GM19240 (cell line): ENCODE data around the gene TREML1.
"Not testable (repeated sequence)": the region's sequence is repeated elsewhere in the genome, so short reads cannot be mapped to it uniquely, and the experiment has no call there.

ENCODE experiments used
- DNase-seq: peaks from one replicate; pipeline ENCODE4 v3.0.0; 2011; ENCODE audit warnings: low spot score; ENCODE audit not compliant: insufficient read length

TREML1 gene, protein sequence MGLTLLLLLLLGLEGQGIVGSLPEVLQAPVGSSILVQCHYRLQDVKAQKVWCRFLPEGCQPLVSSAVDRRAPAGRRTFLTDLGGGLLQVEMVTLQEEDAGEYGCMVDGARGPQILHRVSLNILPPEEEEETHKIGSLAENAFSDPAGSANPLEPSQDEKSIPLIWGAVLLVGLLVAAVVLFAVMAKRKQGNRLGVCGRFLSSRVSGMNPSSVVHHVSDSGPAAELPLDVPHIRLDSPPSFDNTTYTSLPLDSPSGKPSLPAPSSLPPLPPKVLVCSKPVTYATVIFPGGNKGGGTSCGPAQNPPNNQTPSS

DNA sequence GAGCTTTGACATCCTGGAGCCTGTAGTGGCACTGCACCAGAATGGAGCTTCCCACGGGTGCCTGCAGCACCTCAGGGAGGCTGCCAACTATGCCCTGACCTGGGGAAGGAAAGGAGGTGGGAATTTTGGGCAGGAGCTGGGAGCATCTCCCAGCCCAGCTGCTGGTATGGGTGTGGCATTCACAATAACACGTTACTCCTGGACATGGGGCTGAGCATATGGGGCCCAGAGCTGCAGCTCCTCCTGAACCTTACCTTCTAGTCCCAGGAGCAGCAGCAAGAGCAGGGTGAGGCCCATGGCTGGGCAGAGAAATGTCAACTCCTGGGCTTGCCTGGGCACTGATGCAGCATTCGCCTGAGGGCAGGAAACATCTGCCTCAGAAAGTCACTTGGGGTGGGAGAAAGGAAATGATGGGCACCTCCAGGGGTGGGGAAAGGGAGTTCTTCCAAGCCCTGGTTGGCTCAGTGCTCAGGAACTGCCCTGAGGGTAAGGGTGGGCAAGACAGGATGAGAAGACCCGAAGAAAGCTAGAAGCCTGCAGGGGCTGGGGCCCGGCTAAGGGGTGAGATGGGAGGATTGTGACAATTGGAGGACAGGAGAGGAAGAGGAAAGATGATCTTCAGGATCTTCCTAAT, at the start of gene TREML1:
TREML1 (minus strand) TSS at position 356 of the 634 bp plus-strand sequence; CDS start at position 297, 59 bp downstream.
- no peak for DNase-seq

DNA sequence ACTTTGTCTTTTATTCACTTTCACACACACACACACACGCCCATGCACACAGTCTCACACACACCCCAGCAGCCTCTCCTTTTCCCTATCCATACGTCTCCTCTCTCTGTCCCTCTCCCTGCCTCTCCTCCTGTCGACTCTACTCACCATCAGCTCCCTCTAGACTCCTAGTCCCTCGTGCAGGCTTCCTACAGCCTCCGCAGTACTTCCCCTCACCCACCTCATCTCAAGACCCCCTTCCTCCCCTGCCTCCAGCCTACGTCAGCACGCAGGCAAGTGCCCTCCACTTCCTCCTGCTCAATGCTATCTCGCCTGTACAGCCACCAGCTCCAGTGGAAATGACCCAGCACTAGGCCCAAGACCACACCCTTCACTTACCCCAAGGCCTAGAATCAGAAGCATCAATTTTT, 47.6 kb upstream of the TREML1 start:
- DNase-seq: no peak

DNA sequence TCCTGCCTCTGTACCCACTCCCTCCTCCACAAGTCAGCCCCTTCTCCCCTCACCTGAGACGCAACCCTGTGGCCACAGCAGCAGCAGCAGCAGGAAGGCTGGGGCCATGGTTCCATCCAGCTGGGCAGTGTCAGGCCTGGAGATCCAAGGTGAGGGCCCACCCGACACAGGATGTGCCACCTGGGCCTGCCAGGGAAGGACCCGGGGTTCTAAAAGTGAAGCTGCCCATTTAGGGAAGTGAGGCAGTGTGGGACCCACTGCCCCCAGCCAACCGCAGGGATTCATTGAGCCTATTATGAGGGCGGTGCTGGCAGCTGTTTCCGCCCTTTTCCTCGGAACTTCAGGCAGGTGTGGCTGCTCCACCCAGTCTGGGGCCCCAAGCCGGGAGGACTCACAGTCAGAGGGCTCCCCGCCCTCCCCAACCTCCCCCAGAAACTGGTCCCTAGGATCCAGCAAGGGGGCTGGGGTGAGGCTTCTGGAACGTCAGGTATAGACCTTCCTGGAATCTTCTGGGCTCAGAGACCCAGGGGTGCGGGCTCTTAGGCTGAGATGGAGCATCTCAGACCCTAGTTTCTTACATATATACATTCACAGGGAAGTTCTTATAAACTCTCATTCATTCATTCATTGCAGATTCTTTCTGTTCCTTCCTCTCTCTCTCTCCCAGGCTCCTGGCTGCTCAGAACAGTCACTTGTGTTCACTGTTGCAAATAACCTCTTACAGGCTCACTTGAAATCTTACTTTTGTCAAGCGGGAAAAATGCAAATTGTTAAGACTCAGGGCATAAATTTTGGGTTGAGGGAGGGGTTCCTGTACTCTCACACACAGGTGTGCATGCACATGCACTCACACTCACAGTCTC, 47.0 kb upstream of the TREML1 start, which contains the start of gene TREML2:
TREML2 (minus strand) TSS at position 249 of the 863 bp plus-strand sequence; CDS start at position 108, 141 bp downstream.
- no peak for DNase-seq

DNA sequence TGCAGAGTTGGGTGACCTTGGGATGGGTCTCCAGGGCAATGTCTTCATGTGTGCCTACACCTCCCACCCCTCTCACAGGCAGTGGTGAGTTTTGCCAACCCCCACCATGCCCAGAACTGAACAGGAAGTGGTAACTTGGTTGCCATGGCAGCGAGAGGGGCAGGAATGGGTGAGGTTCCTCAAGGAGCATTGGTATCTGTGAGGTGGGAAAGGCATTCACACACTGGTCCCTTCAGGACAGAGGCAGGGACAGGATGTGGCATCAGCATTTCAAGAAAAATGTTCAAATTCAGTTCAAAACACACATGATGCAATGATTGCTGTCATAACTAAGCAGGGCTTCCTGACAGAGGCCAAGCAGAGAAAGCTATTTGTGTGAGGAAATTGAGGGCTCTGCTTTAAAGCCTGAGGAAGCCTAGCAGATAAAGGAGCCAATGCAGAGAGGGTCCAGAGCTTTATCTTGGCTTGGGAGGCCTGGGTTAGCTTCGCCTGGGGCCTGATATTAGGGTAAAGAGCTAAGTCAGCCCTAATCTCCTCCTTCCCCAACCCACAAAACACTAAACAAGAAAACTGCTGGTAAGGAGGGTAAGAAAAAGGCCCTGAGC, 46.3 kb upstream of the TREML1 start:
- no peak for DNase-seq

DNA sequence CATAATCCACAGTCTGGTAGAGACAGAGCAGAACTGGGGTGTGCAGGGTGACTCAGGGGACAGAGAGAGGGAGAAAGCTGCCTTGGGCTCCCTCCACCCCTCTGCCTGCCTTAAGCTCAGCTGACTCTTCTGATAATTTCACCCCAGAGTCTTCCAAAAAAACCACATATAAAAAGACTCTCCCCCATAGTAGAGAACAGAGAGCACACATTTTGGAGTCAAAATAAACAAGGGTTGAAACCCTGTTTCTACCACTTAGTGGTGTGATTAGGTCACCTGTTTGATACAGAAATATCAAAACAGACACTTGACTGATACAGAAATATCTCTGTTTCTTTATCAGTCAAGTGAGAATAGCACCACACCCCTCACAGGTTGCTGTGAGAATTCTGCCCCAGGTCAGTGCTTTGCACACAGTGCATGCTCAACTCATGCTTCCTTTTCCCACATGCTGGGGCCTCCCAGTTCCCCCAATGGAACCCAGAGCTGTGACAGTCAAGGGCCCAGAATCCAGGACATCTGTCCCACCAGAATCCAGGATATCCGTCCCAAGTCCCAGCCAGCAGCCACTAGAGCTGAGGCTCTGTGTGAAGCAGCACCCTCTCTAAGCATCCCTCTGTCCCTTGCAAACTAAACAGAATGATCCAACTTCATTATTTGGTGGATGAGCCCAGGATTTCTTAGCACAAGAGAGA, 45.6 kb upstream of the TREML1 start:
- no peak for DNase-seq

DNA sequence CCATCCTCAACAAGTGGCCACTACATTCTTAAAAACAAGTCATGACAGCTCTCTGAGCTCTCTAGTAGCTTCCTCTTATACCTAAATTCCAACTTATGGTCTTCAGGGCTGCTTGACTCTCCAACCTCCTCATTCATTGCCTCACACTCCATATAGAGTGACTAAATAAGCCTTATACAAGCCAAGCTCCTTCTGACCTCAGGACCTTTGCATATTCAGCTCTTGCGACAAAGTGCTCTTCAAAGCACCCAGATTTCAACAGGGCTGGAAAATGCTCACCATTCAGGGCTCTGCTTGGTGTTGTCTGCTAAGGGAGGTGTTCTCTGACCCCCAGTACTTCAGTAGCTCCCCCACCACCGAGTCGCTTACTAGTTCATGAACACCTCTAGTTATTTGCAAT, 43.1 kb upstream of the TREML1 start:
- no peak for DNase-seq

DNA sequence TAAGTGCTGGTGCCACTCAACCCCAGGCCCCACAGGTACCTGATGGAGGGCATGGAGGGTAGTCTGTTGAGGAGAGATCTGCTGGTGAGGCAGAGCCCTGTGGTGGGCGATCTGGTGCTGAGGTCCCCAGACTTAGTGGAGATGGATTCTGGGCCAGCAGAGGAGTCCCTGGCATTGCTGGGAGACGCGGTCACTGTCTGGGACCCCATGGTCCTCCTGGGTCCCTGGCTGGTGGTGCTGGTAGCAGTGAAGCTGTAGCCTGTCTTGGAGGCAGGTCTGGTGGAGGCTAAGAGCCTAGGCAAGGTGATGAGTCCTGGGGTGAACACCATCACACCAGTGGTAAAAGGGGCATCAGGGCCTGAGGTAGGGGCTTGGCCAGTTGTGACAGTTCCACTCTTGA, 40.2 kb upstream of the TREML1 start:
- DNase-seq: no peak

DNA sequence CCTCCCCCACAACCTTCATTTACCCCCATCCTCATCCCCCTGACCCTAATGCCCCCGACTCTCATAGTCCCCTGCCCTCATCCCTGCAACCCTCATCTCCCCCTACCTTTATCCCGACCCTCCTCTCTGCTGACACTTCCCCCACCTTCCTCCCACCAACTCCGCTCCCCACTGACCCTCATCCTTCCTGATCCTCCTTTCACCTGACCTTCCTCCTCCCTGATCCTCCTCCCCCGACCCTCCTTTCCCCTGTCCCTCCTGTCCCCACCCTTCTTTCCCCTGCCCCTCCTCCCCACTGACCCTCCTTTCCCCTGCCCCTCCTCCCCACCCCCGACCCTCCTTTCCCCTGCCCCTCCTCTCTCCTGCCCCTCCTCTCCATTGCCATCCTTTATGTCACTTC, 39.7 kb upstream of the TREML1 start:
- no peak for DNase-seq

DNA sequence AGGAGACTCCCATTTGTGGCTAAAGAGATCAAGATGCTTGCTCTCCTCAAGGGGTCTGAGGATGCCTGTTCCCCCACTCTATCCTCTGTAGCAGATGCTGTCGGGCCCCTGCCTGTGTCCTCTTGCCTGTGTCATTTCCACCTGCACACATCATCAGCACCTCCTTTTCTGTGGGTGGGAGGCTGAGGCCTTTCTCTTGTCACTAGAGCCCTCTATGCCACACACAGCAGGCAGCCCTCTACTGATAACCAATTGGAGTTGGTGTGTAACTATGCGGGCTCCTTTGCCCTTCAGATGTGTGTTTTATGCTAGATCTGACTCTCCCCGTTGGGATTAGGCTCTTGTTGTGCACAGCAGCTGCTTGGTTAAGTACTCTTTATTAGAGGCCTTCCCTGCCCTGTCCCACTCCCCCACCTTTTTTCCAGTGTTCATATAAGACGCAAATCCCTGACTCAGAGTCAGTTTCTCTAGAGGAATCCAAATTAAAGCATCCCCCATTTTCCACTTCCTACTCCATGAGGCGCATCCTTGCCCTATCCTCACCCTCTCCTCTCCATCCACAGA, 39.1 kb upstream of the TREML1 start:
- DNase-seq: no peak

DNA sequence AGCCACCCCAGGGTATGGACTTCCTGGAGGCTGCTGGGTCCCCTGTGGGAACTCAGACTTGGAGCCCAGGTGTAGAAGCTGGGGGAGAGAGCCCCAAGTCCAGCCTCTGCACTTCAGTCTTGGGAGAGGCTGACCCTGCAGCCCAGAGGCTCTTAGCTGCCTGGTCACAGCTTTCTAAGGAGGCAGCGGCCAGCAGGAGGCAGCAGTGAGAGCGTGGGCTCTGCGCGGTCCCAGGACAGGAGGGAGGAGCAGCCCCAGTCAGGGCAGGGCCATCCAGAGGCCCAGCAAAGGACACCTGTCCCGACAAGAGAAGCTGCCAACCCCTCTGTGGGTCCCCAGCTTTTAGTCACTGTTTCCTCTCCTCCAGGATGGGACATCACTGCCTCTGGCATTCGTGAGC, 37.4 kb upstream of the TREML1 start:
- no peak for DNase-seq

DNA sequence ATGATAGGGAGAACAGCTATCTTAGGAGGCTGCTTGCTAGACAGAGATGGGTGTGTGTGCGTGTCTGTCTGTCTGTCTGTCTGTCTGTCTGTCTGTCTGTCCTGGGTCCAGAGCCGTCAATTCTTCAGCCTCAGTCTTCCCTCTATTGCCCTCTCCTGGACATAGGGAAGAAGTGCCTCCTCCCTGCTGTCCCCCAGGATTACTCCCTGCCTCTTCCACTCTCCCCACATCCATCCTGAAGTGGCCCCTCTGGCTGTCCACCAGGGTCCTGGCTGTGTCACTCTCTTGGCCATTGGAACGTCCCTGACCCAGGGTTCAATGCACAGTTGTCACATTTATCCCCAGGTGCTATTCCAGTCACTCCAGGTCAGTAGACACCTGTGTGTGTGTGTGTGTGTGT, 36.6 kb upstream of the TREML1 start:
- no peak for DNase-seq

DNA sequence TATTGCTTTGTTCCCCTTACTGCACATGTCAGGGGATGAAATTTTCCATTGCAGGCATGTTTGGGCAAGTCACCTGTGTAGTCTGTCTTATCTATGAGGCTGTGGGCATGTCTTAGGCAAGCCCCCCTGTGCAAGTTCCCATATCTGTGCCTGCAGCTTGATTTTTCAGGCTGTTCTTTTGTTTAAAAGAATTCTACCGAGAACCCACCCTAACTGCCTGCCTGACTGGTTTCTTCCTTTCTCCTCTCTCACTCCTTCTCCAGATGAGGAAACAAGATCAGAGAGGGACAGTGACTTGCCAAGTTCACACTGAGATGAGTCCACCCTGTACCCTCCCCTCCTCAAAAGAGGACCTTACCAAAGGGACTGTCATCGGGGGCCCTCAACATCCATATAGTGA, 35.8 kb upstream of the TREML1 start:
- DNase-seq: no peak

DNA sequence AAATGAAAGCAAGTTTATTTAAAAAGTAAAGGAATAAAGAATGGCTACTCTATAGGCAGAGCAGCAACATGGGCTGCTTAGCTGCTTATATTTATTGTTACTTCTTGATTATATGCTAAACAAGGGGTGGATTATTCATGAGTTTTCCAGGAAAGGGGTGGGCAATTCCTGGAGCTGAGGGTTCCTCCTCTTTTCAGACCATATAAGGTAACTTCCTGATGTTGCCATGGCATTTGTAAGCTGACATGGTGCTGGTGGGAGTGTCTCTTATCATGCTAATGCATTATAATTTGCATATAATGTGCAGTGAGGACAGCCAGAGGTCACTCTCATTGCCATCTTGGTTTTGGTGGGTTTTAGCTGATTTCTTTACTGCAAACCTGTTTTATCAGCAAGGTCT, 34.9 kb upstream of the TREML1 start:
- DNase-seq: not testable (repeated sequence)

DNA sequence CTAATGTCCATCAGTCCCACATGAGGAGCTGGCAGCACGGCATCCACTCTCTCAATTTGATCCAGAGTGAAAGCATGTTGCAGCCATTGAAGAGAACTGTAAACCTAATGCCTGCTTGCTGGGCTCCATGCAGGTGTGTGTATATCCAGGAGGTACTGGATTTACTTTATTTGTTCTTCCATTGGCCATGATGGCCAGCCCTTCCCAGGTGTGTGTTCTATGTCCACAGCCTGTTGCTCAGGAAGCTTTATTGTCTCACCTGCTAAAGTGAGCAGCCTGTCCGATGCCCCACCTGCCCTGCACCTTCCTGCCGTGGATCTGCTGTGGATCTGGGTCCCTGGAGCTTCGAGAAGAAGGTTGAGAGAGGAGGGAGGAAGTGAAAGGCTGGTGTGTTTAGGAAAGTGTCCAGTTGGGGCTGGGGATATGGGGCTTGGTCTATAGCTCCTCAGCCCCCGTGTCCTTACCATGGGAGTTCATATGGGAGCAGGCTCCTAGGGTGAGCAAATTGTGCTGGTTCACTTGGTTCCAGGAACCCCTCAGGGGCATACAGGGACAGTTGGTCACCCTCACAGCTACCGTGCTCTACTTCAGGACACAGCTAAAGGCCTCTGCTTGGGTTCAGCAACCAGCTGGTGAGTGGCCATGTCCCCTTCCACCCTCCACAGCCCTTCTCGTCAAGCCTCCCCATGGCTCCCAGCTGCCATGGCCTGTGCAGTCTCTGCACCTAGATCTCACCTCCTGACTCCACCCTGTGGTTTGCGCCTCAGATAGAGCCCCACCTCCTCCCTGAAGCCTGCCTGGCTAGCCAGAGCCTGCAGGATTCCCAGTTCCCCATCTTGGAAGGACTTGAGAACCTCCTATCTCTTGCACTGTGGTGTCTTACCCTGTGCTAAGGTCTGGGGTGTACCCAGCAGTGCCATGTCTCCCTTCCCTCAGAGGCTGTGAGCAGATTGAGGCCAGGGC, 34.1 kb upstream of the TREML1 start:
- no peak for DNase-seq

DNA sequence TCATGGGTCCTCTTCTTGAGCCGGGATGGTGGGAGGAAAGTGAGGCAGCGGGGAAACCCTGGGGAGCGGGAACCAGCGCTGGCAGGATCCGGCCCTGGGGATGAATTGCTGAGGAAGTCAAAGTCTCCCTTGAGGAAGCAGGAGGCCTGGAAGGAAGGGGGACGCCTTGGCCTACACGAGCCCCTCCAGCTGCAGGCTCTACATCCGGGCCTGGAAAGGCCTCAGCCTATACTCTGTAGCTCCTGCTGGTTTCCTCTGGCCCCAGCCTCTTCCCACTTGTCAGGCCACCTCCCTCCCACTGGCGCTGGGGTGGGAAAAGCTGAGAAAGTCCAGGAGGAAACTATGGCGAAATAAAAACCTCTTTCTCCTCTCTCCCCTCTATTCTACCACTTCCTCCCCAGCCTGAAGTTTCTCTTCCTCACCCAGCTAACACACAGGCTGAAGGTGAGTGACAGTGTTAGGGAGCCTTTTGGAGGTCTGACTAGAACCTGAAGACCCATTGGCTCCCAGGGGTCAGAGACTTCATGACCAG, 31.9 kb upstream of the TREML1 start:
- no peak for DNase-seq

DNA sequence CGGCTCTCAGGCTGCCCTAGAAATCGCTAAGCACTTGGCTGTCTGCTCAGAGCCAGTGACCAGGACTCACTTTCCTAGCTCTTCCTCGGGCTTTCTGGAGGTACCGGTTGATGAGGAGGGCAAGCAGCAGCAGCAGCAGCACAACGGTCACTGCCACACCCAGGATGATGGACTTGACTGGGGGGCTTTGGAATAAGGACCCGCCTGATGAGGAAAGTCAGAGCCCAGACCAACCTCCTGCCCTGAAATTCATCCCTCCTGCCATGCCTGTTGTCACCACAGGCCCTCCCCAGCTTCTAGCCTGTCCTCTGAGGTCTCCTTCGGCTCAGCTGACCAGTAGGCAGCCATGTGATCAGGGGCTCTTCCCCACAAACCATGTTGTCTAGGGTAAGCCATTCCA, 30.6 kb upstream of the TREML1 start:
- no peak for DNase-seq

DNA sequence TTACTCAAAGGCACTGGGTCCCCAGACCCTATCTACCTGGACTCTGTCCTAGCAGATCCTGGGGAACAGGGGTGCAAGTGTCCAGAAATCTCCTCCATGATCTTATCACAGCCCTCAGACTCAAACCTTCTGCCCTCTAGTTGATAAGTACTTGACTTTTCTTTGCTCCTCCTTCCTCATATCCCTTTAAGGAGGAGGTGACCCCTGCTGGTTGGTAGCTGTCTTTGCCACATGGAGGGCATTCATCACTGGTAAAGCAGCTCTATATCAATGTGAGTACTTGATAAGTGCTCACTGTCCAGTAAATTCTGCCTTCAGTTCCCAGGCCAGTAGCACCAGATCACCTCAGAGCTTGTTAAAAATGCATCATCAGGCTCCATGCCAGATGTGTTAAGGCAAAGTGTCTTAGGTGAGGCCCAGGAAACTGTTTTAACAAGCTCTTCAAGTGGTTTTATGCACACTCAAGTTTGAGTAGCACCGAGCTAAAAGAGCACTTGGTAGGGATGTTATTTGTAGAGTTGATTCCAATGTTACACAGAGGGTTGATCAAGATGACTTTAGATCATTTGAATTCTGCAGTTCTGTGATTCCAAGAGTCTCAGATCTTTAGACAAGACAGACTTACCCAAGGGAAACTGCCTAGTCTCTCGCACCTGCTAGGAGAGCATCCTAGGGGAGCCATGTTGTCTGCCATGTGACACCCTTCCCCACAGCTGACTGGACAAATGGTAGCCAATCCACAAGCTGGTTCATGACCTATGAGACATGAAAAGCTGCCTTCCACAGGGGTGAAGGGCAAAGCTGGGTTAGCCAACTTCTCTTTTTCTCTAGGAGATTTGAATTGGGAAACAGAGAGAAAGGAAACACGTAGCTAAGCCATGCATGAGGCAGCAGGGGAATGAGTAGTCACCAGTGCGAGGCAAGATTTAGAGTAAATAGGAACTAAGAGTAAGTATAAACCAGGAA, 28.2 kb upstream of the TREML1 start:
- DNase-seq: no peak

DNA sequence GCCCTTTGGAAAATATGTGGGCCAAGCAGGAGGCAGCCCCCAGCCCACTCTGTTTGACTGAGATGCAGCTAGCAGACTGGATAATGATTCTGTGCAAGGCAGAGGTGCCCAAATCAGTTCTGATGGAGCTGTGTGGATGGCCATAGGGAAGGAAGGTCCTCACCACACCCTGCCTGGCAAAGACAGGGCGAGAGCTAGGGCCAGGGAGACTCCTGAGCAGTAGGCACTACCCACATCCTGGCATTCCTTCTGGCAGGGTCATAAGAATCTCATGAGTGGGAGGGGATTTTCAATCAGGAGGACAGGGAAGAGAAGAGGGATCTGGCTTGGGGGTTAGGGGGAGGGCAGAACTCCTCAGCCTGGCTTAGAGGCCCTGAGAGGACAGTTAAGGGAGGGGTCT, 27.4 kb upstream of the TREML1 start:
- no peak for DNase-seq
